Frontal cortex (tissue), 4 donors: Measurements from ENCODE around the gene HIVEP1. TPM values are rescaled to one million over a fixed set of nuclear protein-coding genes. Genes with fewer than 3 reads are reported as not detected.

Experiments
- DNase-seq, 2 donors: peaks; one replicate each; pipeline ENCODE4 v3.0.0; 2012; ENCODE audit warnings: low spot score in 2 of 2
- FAIRE-seq: peaks from 2 replicates; lab custom pipeline; 2012; peaks lifted over from hg19 to GRCh38; lab: Jason Lieb, UNC
- total RNA-seq: library from RNA; depleted of rRNA; stranded (reverse); fragments of >200 nt; gene quantifications from one replicate; pipeline ENCODE4 v1.2.3, GENCODE V29; 2014
- donor health status: control.
- donor health status: control.
- donor health status: control.

HIVEP1 gene
- total RNA-seq, result 13.0 TPM

DNA sequence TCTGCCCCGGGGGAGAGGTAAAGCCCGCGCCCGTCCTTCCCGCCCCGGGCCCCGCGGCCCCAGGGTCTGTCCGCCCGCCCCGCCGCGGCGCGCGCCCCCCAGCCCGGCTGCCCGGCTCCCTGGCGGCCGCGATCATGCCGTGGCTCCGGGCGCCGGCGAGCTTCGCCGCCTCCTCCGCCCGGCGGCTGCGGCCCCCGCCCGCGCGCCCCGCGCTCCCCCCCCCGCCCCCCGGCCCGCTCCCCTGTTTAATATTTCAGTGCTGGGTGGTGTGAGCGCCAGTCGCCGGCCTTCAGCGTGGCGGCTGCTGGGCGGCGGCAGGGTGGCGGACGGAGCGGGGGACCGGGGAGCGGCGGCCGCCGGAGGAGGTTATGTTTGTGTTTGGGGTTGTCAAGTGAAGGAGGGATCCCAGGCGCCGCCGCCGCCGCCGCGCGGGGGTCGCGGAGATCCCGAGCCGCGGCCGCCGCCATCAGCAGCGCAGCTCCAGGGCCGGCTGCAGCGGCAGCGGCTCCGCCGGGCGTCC is at the start of gene HIVEP1:
Gene HIVEP1 (plus strand): TSS at position 275 of the 520 bp plus-strand sequence. CDS start 3,317 bp downstream, outside the sequence.
- FAIRE-seq, result no peak

DNA sequence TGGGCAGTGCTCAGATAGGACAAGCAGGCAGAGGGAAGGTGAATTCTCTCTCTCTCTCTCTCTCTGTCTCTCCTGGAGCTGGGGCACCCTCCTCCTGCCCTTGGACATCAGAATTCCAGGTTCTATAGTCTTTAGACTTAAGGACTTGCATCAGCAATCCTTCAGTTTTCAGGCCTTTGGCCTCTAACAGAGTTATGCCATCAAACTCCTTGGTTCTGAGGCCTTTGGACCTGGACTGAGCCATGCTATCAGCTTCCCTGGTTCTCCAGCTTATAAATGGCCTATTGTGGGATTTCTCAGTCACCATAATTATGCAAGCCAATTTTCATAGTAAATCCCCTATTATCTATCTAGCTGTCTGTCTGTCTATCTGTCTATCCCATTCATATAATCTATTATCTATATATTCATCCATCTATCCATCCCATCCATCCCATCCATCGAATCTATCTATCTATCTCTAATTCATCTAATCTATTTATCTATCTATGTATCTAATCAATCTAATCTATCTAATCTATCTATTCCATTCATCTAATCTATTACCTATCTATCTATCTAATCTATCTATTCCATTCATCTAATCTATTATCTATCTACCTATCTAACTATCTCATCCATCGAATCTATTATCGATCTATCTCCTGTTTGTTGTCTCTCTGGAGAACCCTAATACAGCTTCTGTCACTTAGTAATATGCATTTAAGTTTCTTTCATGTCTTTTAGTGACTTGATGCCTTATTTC is 48.2 kb upstream of the HIVEP1 start:
- FAIRE-seq (no peak), DNase-seq (no peak)

More for the DNA sequence above, at the start of gene HIVEP1:
- peak; percentile 22 to 57 for DNase-seq

GRCh38 chr6:11964729-11965335 is 47.3 kb upstream of the HIVEP1 start:
- DNase-seq, result no peak
- FAIRE-seq, result no peak

GRCh38 chr6:11965499-11965898 is 46.6 kb upstream of the HIVEP1 start:
- DNase-seq (no peak), FAIRE-seq (no peak)

GRCh38 chr6:11968241-11968806 is 43.8 kb upstream of the HIVEP1 start:
- FAIRE-seq, result no peak
- DNase-seq, result no peak

GRCh38 chr6:11969092-11969491 is 43.0 kb upstream of the HIVEP1 start:
- no peak for FAIRE-seq
- no peak for DNase-seq

DNA sequence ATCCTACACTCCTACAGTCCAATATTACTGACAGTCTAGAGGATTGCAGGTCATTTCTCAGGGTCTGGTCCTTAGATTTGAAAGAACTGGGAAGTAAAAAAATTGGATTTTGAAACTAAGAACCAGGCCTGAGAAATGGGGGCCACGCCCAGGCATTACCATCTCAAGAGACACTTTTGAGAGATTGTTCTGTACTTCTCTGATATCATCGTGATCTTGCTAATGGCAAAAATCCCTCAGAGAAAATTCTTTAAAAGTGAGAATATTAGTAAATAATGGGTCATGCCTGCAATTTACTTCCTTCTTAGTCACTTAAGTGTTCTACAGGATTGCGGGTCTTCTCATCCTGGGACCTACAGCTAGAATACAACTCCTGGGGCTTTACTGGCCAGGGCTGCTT is 42.0 kb upstream of the HIVEP1 start:
- FAIRE-seq (no peak), DNase-seq (no peak)

DNA sequence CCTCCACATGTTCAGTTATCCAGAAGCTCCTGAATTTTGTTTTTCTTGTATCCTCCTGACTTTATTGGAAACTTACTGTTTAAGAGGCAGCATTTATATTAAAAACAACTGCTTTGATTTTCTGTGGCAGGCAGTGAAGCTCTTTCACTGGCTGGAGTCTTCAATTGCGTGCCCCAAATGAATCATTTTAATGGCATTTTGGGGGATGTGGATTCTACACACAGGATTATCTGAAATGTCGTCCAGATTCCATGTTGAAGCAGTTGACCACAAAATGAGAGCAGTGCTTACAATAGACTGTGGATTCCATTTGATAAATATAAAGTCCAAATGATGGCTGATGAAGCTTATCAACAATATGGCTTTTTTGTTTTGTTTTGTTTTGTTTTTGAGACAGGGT is 41.0 kb upstream of the HIVEP1 start:
- FAIRE-seq (no peak), DNase-seq (no peak)

GRCh38 chr6:11972270-11972669 is 39.8 kb upstream of the HIVEP1 start:
- no peak for FAIRE-seq
- no peak for DNase-seq

DNA sequence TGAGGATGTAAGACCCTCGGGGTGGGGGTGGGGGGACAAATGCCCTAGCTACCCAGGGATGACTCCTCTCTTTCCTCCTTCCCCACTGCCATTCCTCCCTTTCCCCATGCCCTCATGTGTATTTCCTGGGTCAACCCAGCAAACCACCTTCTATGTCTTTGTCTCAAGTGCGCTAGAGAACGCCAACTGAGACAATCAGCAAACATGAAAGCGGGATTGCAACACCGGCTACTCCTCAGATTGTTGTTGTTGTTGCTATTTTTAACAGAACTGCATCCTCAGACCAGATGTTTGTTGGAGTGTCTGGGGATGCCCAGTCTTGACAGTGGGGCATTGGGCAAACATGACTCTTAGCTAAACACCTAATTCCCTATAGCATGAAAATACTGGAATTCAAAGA is 39.3 kb upstream of the HIVEP1 start:
- FAIRE-seq (no peak), DNase-seq (no peak)

DNA sequence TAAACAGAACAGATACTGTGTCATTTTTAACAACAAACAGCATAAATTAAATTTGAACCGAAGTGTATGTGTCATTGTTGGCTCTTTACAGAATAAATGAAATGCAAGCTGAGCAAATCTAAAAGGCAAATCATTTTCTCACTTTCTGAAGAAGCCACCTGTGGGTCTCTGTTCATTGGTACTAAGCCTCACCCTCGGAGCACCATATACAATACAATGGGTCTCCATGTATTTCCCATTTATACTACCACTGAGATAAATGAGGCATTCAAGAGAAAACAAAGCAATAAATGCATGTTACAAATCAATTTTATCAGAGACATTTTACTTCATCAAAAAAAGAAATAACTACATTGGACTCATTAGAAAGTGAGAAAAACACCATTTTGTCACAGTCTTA is 38.9 kb upstream of the HIVEP1 start:
- no peak for DNase-seq
- FAIRE-seq, result no peak

DNA sequence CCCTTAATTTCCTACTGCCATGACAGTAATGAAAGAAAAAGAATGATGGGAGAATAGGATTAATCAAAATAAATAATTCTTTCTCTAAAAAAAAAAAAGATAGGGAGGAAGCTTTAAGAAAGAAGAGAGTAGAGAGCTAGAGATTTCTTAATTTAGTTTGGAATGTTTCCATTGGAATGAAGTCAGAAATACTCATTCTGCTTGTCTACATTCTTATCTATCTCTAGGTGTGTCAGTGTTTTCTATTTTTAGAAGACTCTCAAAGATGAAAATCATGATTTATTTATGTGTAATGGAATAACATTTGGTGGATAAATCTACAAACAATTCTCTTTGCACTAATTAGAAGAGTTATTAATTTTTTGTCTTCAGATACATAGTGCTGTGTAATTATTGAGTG is 38.0 kb upstream of the HIVEP1 start:
- FAIRE-seq, result no peak
- no peak for DNase-seq

DNA sequence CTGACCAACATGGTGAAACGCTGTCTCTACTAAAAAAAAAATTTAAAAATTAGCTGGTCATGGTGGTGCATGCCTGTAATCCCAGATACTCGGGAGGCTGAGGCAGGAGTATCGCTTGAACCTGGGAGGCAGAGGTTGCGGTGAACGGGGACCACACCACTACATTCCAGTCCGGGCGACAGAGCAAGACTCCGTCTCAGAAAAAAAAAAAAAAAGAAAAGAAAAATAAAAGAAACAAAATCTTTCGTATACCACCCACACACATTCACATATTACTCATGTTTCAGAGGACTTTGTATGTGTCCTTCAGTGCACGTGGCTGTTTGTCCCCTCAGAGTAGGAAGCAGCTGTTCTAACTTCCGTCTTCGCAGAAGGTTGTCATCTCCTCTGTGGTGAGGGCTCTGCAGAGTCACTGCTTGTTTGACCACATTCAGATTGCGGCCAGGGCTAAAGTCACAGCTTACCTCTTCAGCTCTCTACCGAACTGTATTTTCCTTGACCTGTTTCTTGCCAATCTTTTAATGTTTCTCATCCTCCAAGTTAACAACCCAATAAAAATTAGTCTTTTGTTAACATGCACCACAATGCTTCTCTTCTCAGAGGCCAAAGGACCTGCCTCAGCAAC is 36.6 kb upstream of the HIVEP1 start:
- no peak for FAIRE-seq
- no peak for DNase-seq

GRCh38 chr6:11976489-11976888 is 35.6 kb upstream of the HIVEP1 start:
- no peak for FAIRE-seq
- no peak for DNase-seq

DNA sequence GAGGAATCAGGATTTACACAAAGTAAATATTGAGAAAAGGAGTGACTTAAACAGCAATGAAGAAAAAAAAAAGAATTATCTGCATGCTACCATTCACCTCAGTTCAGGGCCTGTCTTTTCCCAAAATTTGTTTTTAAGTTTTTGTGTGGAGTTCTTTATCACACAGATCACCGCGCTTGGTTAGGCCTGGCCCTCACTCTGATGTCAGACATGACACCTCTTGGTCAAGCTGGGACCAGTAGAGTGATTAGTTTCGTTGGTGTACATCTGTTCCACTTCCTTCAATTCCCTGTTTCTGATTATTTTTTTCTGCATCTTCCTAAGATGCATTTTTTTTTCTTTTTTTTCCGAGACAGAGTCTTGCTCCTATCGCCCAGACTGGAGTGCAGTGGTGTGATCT is 34.9 kb upstream of the HIVEP1 start:
- FAIRE-seq (no peak), DNase-seq (no peak)

- FAIRE-seq (no peak), DNase-seq (no peak)
These were observed 34.4 kb upstream of the HIVEP1 start for GRCh38 chr6:11977738-11978137.

DNA sequence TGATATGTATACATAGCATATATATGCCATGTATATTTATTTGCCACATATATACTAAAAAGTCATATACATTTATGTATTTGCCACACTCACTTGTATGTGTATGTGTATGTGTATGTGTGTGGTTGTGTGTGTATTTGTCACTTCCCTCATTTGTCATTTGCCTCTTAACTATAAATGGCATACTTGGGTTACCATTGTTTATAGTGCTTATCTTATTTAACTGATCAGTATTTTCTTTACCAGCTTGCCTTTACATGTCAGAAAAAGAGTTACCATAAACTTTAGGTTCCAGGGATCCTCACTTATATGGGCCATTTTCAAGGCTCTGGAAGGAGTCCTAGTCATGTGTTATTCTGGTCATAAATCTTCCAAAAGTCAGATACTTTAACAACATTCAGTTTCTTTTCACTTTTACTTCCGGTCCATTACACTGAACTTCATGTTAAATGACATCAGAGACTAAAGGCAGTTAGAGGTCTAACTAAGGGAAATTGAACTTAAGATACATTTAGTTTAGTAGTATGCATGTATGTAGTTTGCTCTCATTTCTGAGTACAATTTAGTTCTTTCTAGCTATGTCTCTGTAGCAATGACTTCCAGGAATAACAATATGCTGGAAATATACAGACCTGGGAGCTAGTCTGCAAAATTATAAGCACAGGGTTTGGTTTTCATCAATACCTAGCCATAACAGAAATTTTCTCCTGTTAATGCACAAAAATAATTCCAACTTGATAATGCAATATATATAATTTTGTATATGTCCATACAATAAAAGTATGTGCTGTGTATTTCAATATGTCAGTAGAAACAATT is 33.7 kb upstream of the HIVEP1 start:
- FAIRE-seq (no peak), DNase-seq (no peak)

- no peak for FAIRE-seq
- no peak for DNase-seq
These were observed 32.2 kb upstream of the HIVEP1 start for GRCh38 chr6:11979866-11980265.

DNA sequence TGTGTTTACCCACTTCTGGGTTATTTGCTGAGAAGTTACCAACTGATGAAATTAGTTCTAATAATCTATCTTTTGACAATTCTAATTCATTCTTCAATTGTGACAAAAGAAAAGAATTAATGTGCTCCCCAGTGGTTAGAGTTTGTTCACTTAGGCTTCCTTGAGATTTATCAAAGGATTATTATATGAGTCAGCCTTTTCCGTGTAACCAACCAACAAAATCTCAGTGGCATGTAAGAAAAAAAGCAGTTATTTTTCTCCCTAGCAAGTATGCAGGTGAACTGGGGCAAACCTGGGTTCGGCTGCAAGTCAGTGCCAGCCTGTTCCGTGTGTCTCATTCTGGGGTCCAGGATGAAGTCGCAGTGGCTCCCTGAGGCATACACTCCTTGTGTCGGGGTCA is 28.8 kb upstream of the HIVEP1 start:
- FAIRE-seq, result no peak

GRCh38 chr6:11987386-11987785 is 24.7 kb upstream of the HIVEP1 start:
- FAIRE-seq (no peak), DNase-seq (no peak)

More for the DNA sequence above, 28.8 kb upstream of the HIVEP1 start:
- DNase-seq, result no peak
